HG03469 (cell line): ENCODE results near the gene COL4A2.
A peak's percentile ranks its signal among the peaks of the same experiment; 100 is the strongest.

Source experiments
- ATAC-seq: cut with Tn5 transposase; IDR thresholded peaks from one replicate; pipeline ENCODE4 v1.9.1; 2021; ENCODE audit warnings: mild to moderate bottlenecking, moderate library complexity, moderate number of reproducible peaks; ENCODE audit not compliant: unreplicated experiment

COL4A2 gene

GRCh38 chr13:110546926-110547325 is 239.8 kb downstream of the COL4A2 start:
- no peak for ATAC-seq

- no peak for ATAC-seq
These were observed 242.1 kb downstream of the COL4A2 start for GRCh38 chr13:110548891-110549794.

- ATAC-seq = no peak
These were observed 242.7 kb downstream of the COL4A2 start for GRCh38 chr13:110549795-110550160.

- no peak for ATAC-seq
These were observed 244.2 kb downstream of the COL4A2 start for GRCh38 chr13:110551284-110551683.

- no peak for ATAC-seq
These were observed 245.7 kb downstream of the COL4A2 start for GRCh38 chr13:110552767-110553166.

GRCh38 chr13:110553417-110553816 is 246.3 kb downstream of the COL4A2 start:
- ATAC-seq = no peak

- ATAC-seq = no peak
These were observed 247.2 kb downstream of the COL4A2 start for GRCh38 chr13:110554227-110554836.

GRCh38 chr13:110554946-110555345 is 247.9 kb downstream of the COL4A2 start:
- ATAC-seq = no peak

- peak; percentile 46 for ATAC-seq
These were observed 248.6 kb downstream of the COL4A2 start for GRCh38 chr13:110555601-110556223.

GRCh38 chr13:110556224-110556606 is 249.1 kb downstream of the COL4A2 start:
- no peak for ATAC-seq

GRCh38 chr13:110557082-110557481 is 250.0 kb downstream of the COL4A2 start:
- no peak for ATAC-seq

GRCh38 chr13:110557610-110558305 is 250.7 kb downstream of the COL4A2 start:
- no peak for ATAC-seq

- no peak for ATAC-seq
These were observed 252.4 kb downstream of the COL4A2 start for GRCh38 chr13:110559429-110559943.

GRCh38 chr13:110559986-110560385 is 252.9 kb downstream of the COL4A2 start:
- ATAC-seq = no peak

GRCh38 chr13:110560601-110561343 is 253.7 kb downstream of the COL4A2 start:
- no peak for ATAC-seq

- peak; percentile 65 for ATAC-seq
These were observed 254.4 kb downstream of the COL4A2 start, which contains the start of gene RAB20 for GRCh38 chr13:110561344-110562035. Gene RAB20, minus strand, starts transcription at chr13:110561722. Its CDS starts 203 bp downstream, at chr13:110561519.

- ATAC-seq = no peak
These were observed 255.0 kb downstream of the COL4A2 start for GRCh38 chr13:110562036-110562597.
